Ishikawa (cell line): ENCODE data around the gene KDM3A.

ENCODE experiments used
- CEBPB ChIP-seq: IDR thresholded peaks from 2 replicates; pipeline ENCODE4 v1.6.1; 2012
- CREB1 ChIP-seq: IDR thresholded peaks from 2 replicates; pipeline ENCODE4 v1.6.1; 2012; ENCODE audit warnings: low read depth
- EGR1 ChIP-seq: IDR thresholded peaks from 2 replicates; pipeline ENCODE4 v1.6.1; 2012
- EP300 ChIP-seq: IDR thresholded peaks from 2 replicates; pipeline ENCODE4 v1.6.1; 2012; ENCODE audit warnings: borderline replicate concordance
- FOXM1 ChIP-seq: IDR thresholded peaks from 2 replicates; pipeline ENCODE4 v1.6.1; 2012; ENCODE audit warnings: low read depth, borderline replicate concordance
- NFIC ChIP-seq: IDR thresholded peaks from 2 replicates; pipeline ENCODE4 v1.6.1; 2012
- RAD21 ChIP-seq: IDR thresholded peaks from 2 replicates; pipeline ENCODE4 v1.6.1; 2012; ENCODE audit warnings: low read depth
- TAF1 ChIP-seq: IDR thresholded peaks from 2 replicates; pipeline ENCODE4 v1.6.1; 2012; ENCODE audit warnings: low read depth, mild to moderate bottlenecking
- TCF12 ChIP-seq: IDR thresholded peaks from 2 replicates; pipeline ENCODE4 v1.6.1; 2012; ENCODE audit warnings: low read depth
- TEAD4 ChIP-seq: IDR thresholded peaks from 2 replicates; pipeline ENCODE4 v1.6.1; 2012
- YY1 ChIP-seq: IDR thresholded peaks from 2 replicates; pipeline ENCODE4 v1.6.1; 2012; ENCODE audit warnings: low read depth
- ZBTB7A ChIP-seq: IDR thresholded peaks from 2 replicates; pipeline ENCODE4 v1.6.1; 2012; ENCODE audit warnings: low read depth
- TF ChIP-seq, protein P1 (sequence below): IDR thresholded peaks from 2 replicates; pipeline ENCODE4 v1.6.1; 2012
- TF ChIP-seq, protein P2 (sequence below): IDR thresholded peaks from 2 replicates; pipeline ENCODE4 v1.6.1; 2012; ENCODE audit warnings: low read depth, mild to moderate bottlenecking
- TF ChIP-seq, protein P3 (sequence below): IDR thresholded peaks from 2 replicates; pipeline ENCODE4 v1.6.1; 2012

The KDM3A gene

DNA sequence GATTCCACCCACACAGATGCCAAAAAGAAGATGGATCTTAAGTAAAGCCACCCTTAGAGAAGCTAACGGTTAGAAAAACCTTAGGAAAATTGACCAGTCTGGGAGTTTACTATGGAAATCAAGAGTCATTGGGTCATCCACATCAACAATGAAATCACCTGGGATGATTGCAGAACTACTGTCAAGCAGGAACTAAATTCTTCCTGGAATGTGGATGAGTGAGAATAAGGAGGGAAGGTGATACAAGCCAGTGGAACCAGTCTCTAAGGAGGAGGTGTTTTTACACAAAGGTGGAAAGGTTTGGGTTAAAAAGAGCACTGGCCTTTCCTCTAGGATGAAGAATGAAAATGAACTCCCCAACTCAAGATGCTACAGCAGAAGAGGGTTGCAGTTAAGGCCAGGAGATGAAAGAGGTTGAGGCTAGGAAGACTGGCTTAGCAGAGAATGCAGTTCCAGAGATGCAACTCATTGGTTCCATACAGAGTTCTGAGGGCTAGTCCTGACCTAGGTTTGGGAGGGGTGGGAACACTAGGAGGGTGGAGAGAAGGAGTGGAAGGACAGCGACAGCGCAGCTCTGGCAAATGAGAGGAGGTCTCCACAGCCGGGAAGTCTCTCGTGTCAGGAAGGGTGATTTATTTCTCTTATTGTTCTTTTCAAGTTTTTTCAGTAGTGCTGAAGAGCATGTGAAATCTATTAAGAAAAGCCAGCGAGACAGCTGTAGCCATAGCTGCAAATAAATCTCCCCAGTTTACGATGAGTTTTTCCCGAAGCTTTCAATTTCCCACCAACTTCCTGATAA lies 27.7 kb upstream of the KDM3A start:
- TF ChIP-seq CEBPB (no peak), EGR1 (no peak), TAF1 (no peak), NFIC (no peak), EP300 (no peak), ZBTB7A (no peak), CREB1 (no peak), YY1 (no peak), TEAD4 (no peak), TCF12 (no peak), FOXM1 (no peak), RAD21 (no peak)
- TF ChIP-seq, protein P1, sequence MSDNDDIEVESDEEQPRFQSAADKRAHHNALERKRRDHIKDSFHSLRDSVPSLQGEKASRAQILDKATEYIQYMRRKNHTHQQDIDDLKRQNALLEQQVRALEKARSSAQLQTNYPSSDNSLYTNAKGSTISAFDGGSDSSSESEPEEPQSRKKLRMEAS, result no peak
- TF ChIP-seq, protein P2, sequence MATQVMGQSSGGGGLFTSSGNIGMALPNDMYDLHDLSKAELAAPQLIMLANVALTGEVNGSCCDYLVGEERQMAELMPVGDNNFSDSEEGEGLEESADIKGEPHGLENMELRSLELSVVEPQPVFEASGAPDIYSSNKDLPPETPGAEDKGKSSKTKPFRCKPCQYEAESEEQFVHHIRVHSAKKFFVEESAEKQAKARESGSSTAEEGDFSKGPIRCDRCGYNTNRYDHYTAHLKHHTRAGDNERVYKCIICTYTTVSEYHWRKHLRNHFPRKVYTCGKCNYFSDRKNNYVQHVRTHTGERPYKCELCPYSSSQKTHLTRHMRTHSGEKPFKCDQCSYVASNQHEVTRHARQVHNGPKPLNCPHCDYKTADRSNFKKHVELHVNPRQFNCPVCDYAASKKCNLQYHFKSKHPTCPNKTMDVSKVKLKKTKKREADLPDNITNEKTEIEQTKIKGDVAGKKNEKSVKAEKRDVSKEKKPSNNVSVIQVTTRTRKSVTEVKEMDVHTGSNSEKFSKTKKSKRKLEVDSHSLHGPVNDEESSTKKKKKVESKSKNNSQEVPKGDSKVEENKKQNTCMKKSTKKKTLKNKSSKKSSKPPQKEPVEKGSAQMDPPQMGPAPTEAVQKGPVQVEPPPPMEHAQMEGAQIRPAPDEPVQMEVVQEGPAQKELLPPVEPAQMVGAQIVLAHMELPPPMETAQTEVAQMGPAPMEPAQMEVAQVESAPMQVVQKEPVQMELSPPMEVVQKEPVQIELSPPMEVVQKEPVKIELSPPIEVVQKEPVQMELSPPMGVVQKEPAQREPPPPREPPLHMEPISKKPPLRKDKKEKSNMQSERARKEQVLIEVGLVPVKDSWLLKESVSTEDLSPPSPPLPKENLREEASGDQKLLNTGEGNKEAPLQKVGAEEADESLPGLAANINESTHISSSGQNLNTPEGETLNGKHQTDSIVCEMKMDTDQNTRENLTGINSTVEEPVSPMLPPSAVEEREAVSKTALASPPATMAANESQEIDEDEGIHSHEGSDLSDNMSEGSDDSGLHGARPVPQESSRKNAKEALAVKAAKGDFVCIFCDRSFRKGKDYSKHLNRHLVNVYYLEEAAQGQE, result no peak
- TF ChIP-seq, protein P3, sequence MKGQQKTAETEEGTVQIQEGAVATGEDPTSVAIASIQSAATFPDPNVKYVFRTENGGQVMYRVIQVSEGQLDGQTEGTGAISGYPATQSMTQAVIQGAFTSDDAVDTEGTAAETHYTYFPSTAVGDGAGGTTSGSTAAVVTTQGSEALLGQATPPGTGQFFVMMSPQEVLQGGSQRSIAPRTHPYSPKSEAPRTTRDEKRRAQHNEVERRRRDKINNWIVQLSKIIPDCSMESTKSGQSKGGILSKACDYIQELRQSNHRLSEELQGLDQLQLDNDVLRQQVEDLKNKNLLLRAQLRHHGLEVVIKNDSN, result no peak

DNA sequence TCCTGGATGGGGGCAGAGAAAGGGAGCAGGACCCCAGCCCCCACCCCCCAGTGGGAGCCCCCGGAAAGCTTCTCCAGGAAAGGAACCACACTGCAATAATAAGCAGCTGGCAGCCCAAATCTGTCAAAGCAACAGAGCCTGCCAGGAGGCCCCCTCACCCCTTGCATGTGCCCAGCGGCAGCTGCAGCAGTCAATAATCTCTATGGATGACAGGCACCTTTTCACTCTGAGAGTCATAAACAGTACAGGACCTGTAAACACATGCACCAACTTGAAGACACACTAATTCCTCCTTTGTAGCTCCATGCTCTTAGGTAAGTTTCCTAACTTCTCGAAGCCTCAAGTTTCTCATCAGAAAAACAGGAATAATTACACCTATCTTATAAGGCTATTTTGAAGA lies 26.2 kb upstream of the KDM3A start:
- no peak for TF ChIP-seq TCF12
- no peak for TF ChIP-seq TEAD4
- TF ChIP-seq FOXM1, result no peak
- no peak for TF ChIP-seq TAF1
- TF ChIP-seq CREB1, result no peak

DNA sequence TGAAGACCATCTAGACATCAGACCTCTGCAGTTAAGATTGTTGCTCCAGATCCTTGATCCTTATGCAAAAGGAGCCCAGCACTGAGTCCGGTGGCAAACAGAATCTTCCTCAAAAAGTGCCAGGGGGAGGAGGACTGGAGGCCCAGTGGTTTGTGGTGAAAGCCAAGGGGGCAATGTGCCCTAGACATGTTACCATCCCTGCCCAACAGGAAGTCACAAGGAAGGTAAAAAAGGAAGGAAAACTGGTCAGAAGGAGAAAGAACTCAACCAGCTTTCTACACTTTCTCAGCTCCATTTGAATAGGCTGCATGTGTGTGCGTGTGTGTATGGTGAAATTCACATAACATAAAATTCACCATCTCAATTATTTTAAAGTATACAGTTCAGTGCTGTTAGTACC lies 25.0 kb upstream of the KDM3A start:
- TF ChIP-seq EGR1 (no peak), FOXM1 (no peak), CEBPB (no peak), CREB1 (no peak)
- TF ChIP-seq, protein P1, result no peak

DNA sequence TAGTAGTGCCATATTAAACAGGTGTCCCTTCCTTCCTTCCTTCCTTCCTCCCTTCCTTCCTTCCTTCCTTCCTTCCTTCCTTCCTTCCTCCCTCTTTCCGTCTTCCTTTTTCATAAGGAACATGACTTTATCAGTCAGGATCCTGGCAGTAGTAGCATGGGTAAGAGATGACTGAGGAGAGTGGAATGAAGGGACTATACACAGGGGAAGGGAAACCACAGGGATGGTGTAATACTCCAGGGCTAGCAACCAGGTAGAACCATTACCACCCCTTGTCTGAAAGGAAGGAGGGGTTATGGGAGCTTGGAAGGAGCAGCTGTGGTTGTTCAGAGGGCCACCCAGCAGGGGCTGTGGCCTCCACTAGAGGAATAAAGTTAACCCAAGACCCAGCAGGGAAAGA lies 23.2 kb upstream of the KDM3A start:
- TF ChIP-seq EGR1 (no peak), TEAD4 (no peak), TAF1 (no peak), ZBTB7A (no peak), CREB1 (no peak)
- TF ChIP-seq, protein P2, result no peak

DNA sequence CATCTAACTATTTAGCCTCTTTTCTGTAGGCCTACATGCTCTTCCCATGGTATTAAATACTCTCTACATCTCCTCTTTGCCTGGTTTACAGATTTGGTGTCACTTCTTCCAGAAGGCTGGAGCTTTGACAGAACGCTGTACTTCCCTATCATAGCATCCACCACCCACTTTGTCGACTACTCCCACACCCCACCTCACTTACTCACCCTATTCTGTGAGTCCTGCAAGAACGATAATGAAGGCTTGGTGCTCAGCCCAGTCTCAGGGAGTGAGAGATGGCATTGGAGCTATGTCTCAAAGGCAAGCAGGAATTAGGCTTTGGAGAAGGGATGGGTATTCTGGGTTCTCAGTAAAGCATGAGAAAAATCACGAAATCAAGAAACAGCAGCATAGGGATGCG lies 20.3 kb upstream of the KDM3A start:
- TF ChIP-seq FOXM1 (no peak), EGR1 (no peak), EP300 (no peak), RAD21 (no peak), ZBTB7A (no peak)
- TF ChIP-seq, protein P2, result no peak
- TF ChIP-seq, protein P3, result no peak
